DMS153 treated with DMSO at 0.1 percent for 48 hours (cell line): ENCODE results near the gene MED27.
A peak's percentile ranks its signal among the peaks of the same experiment; 100 is the strongest.
"Not testable (repeated sequence)": the region's sequence is repeated elsewhere in the genome, so short reads cannot be mapped to it uniquely, and the experiment has no call there.

ENCODE experiments used
- DNase-seq: peaks from one replicate; lab custom pipeline; 2025; ENCODE audit not compliant: unreplicated experiment; lab: John Stamatoyannopoulos, UW

The MED27 gene

DNA sequence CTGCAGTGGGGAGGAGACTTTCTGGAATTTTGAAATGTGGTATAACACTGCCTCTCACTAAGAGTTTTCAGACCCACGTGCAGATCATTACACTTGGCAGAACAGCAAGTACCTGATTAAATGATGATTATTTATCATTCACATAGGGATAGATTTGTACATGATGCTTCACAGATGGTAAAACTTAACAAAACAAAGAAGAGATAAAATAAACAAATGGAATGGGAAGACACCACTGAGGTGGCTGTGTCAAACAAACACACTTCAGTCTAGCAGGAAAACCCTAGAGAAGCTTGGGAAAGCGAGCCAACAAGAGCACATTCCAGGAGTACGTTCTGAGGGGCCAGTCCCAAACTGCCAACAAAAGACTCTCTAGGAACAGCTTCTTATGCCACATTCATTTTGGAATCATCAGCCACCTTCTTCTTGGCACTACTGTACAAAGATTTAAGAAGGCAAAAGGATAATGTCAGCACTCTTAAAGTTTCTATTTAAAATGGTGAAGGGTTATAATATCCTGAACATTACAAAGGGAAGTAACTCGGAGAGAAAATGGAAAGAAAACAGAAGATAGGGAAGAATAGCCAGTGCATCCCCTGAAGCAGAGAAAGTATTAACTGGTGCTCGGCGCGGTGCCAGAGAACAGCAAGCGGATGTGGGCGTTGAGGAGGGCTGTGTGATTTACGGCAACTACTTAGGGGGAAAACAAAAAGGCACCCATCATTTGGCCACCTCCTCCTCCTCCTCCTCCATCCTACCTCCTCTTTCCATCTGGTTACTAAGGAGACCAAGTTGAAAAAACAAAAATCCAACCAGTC is 1.6 kb downstream of the MED27 start:
- DNase-seq: peak; percentile 44

DNA sequence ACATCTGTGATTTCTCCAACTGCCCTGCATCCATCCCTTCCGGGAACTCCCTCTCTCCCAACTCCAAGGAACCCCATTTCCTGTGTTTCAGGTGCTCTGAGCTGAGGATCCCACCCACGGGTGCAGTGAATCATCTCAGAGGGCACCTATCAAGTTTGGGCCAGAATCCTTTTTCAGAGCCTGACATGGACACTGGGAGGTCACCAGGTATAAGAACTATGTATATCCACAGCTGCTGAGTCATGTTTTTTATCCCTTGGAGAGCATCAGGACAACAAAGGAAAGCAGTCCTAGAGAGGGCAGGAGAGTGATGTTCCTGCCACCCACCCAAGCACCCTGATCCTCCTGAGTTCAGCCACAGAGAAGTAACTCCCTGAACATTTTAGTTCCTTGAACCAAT is 3.8 kb downstream of the MED27 start:
- no peak for DNase-seq

DNA sequence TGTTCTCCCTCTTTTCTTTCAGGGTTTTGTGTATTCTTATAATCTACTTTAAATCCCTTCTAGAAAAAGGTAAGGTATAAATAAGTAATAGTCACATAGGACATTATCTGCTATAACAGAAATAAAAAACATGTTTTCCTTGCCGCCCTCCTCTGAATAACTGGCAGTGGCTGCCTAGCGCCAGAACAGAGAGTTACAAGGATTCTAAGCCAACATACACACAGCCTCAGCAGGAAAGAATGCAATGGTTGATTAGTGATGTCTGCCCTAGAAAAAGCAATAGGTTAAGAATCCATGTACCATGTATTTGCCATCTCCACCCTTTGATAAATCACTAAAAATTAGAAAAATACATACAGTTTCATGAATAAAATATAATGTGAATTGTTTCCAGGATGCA is 4.9 kb downstream of the MED27 start:
- DNase-seq: no peak

DNA sequence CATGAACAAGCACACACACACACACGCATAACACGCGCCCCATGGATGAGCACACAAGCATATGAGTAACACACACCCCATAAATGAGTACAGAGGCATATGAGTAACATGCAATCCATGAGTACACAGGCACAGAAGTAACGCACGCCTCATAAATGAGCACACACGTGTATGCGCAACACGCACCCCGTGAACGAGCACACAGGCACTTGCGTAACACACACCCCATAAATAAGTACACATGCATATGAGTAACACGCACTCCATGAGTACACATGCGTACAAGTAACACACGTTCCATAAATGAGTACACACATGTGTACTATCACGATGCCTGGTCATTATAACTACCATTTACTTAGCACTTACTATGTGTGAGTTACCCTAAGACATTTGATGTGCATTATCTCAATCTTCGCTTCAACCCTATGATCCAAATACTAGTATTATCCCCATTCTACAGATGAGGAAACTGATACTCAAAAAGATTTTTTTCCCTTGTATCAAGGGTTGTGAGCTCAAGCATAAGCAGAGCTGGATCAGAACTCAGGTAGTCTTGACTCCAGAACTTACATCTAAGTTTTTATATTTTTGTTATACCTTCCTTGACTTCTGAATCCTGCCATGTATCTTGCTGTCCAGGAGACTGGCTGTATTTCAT is 7.7 kb downstream of the MED27 start:
- DNase-seq: no peak

DNA sequence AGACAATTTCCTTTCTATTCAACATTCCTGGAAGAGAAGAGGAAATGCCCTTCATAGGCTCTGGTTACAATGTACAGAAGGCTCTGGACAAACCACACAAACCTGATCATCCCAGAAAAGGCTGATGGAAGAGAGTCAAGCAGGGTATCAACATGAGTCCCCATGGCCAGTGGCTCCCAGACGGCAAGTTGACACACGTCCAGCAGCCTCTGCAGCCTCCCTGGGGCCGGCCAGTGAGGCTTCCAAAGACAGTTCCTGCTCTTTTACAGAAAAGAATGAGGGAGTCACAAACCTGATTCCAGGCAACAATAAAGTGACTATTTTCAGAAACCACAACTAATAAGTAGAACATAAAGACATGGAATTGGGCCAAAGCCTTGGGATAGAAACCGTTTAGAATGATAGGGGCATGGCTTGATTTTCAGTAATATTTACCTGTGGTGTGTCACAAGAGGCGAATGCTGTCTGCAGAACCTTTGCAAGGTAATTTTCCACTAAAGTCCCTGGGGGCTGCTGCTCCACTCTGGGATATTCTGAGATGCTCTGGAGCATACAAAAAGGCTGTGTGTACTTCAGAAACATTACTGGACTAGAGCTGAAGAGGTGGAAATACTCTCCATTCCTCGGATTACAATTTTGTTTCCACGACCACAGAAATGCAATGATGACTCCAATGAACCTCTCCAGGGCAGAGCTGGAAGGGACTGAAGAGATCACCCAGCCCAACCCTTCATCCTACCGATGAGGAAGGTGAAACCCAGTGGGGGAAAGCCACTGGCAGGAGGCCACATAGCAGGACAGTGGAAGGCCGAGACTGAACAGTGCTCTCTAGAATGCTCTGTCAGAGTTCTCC is 10.4 kb downstream of the MED27 start:
- peak; percentile 64 for DNase-seq

DNA sequence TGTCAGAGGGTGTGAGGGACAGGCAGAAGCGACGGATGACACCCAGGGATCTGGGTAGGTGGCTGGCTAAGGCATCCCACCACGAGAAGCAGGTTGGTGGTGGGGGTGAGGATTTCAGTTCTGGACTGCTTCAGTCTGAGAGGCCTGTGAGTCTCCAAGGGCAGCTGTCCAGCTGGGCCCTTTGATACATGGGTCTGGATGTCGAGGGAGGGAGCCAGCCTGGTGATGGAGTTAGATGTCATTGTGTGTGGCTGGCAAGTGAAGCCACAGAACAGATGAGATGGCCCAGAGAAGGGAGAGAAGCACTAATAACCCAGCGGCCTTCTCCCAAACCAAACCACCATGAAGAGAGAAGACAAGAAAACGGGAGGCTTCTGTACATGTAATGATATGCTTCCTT is 11.1 kb downstream of the MED27 start:
- no peak for DNase-seq

DNA sequence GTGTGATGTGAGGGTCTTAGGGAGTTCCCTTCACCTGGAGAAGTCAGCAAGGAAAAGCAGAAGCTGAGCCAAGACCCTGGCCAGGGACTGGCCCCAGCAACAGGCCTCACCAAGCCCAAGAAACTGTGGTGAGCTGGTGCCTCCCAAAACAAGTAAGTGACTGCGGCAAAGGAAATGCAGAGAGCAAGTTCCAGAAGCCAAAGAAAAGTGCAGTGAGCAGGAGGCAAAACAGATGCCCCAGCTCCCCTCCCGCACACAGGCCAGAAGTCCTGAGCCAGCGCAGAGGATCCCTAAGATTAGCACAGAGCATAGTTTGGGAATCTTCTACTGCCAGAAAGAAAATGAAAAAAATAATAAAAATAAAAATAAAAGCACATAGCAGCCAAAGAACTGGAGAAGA is 13.2 kb downstream of the MED27 start:
- DNase-seq: no peak

DNA sequence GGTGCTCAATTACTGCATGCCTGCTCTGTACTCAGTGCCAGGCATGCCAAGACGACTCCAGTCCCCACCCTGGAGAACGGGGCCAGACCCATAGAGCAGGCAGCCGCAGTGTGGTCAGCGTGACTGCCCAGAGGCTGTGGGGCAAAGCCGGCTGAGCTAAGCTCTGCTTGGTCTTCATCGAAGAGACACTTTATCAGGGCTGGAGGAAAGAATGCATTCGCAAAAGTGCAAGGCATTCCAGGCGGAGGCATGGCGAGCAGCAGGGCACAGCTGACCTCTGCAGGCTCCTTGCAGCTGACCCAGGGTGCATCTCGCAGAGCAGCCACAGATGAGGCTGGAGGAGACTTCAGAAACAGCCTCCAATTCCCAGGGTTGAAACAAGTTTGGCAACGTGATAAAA is 13.6 kb downstream of the MED27 start:
- DNase-seq: no peak

DNA sequence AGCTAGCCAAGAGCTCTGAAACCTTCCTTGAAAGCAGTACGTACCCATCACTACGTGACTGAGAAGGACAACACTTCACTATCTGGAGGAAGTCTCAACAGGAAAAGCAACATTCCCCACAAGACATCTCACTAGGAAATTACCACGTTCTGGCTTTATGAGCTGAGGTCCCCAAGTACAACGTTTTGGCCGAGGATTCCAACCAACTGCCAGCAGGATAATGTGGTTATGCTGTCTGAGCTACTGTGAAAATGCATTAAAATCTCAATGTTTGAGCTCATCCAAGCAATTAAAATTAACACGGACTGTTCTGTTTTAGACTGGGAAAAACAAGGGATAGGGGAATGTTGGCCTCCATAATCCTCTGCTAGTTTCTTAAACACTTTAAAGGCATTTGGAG is 16.4 kb downstream of the MED27 start:
- DNase-seq: no peak

DNA sequence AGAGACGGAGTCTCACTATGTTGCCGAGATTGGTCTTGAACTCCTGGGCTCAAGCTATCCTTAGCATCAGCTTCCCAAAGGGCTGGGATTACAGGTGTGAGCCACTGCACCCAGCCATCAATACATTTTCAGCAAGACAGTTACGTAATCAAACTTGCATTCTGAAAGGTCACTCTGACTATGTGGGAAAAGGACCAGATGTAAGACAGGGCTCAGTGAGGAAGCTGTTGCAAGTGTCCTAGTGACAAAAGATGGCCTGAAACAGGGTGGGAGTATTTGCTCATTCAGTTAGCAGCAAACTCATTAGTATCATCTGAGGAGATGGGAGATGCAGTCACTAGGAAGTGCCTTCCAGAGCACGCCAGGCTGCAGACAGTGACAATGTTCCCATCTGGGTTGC is 16.9 kb downstream of the MED27 start:
- DNase-seq: no peak

DNA sequence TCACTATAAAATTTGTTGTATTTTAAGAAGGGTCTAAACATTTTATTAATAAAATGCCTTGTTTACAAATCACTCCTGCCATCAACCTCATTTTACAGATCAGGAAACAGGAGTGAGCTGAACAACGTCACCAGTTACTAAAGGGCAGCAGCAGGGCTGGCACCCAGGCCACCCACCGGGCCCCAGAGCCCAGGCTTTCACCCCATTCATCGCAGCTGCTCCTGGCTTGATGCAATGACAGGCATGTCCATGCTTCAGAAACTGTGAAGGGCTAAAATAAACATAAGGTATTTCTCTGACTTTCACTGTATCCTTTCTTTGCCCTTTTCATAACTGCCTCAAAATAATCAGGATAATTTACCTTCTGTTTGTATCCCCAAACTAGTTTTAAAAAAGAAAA is 18.1 kb downstream of the MED27 start:
- DNase-seq: no peak

DNA sequence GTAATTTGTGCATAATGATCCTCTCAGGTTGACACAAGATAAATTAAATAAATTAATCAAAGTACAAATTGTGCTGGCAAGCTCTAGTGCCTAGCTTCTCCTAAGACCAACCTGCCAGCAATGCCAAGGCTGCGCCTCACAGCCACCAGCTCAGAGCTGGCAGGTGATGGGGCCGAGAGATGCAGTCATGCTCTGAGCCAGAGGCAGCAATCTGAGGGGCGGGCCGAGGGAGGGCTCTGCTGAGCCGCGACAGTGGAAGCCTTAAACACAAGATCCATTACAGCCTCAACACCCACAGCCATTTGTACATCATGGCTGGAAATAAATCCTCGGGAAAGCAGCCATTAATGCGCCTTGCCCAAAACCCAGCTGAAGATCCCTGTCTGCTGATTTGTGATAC is 20.3 kb downstream of the MED27 start:
- DNase-seq: no peak

DNA sequence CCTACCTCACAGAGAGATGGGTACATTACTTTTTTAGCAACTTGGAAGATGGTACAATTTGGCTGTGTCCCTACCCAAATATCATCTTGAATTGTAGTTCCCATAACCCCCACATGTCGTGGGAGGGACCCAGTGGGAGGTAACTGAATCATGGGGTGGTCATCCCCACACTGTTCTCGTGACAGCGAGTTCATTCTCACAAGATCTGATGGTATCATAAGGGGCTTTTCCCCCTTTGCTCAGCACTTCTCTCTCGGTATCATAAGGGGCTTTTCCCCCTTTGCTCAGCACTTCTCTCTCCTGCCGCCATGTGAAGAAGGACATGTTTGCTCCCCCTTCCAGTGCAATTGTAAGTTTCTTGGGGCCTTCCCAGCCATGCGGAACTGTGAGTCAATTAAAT is 21.4 kb downstream of the MED27 start:
- not testable (repeated sequence) for DNase-seq

DNA sequence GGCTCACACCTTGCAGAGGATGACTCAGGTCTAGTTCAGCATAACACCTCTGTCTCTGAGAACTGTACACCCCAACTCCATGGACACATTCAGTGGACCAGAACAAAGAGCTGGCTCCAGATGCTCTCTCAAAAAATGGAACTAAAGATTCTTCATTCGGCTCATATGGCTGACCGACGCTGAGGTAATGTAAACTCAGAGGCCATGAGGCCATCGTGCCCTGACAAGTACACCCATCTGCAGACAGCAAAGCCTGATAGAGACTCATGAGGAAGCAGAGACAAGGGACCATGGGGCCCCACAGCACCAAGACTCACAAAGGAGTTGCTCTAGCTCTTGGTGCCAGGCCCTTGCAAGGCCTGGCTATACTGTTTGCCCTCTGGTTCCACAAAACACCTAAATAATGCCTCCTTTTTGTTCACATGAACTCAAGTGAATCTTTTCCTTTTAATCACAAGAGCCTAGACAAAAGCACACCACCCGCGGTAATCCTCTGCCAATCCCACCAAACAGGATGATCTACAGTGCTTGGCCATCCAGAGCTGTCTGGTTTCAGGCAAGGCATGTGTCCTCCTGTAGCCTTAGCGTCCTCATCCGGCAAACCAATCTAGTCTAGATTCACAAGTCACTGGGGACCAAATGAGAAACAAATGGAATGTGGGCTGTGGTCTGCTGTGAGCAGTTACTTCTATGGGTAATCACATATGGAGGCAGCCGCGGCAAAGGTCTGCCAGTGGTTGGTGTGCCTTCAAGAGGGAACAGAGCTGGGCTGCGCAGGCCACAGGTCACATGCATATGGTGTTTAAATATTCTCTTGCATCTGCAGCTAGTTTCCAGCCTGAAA is 22.7 kb downstream of the MED27 start:
- no peak for DNase-seq

DNA sequence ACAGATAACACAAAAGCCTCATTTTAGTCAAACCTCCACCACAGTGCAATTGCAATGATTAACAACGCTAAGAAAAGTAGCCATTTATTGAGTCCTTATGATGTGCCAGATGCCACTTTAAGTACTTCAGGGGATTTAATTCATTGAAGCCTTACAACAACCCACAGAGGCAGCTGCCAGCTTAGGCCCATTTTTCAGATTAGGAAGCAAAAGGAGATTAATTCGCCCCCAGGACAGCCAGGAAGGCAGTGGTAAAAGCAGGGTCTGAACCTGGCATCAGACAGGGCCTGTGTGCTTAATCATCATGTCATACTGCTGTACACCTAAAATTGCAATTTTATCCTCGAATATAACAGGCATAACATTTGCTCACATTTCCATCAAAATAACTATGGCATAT is 23.9 kb downstream of the MED27 start:
- no peak for DNase-seq

DNA sequence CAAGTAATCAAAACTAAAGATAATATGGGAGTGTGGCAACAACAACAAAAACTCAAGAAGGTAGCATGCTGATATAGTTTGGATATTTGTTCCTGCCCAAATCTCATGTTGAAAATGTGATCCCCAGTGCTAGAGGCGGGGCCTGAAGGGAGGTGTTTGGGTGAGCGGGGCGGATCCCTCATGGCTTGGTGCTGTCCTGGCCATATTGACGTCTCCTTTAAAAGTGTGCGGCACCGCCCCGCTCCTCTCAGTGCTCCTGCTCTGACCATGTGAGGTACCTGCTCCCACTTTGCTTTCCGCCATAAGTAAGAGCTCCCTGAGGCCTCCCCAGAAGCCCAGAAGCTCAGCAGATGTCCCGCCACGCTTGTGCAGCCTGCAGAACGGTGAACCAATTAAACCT is 25.6 kb downstream of the MED27 start:
- DNase-seq: no peak

DNA sequence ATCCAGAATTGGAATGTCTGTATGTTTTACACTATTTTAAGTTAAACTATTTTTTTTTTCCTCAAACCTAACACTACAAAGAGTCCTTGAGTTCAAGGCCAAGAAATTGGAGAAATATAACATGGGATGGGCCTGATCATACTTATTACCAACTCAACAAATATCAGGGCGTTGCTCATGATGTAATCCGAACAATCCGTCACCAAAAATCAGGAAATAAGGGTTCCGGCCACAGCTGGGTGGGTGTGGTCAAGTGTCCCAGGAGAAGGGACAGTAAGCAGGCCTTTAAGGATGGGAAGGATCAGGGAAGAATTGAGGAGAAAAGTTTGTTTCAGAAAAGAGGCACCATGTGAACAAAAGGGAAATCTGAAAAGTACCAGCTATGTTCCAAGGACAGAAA is 29.8 kb downstream of the MED27 start:
- DNase-seq: no peak

DNA sequence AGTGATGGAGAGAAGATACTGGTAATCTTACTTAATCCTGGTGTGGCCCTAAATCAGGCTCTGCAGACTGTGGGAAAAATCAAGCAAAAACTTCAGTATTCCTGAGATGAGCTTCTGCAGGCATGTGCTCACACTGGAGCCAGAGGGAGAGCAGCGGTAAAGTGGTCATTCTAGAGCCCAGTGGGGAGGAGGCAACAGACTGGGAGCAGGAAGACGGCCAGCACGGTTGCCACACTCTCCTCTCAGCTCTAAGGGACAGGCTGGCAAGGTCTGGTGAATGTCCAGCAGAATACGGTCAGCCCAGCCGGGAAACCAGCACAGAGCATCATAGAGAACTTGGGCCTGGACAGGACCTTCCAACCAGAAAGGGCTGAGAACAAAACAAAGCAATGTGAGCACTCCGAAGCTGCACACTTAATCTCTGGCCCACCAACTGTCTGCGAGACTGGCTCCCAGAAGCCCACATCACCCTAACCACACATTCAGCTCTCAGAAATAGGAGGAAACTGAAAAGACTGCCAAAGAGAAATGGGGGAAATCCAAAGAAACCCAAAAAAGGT is 30.3 kb downstream of the MED27 start:
- DNase-seq: no peak

DNA sequence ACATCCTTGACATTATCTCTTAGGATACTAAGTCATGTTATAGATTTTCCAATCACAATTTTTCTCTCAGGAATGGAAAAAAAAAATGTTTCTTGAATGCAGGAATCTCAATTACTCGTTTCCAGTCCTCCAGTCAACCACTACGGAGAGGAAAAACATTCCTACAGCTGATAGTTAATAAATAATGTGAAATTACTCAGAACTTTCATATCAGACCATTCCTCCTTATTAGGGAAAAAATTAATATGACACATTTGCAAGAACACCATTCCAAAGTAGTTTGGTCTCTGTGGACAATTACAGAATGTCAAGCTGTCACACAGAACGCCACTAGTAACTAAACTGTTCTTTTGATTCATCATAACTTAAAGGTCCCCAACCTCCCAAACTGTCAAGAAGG is 31.5 kb downstream of the MED27 start:
- no peak for DNase-seq

DNA sequence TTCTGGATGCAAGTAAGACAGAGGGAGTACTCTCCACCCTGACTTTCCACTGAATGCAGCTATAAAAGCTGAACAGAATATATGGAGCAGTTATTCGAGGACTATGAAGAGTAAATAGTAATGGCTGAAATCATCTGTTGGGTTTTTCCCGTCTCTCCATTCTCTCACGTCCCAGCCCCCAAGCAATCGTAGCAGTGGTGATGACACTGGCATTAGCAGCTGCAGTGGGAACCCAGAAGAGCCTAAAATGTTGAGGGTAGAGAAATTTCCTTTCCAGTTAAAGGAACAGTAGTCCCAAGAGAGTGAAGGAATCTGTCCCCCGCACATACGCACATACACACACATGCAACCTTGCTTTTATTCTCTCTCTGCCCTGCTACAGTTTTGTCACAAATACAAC is 33.2 kb downstream of the MED27 start:
- DNase-seq: no peak
